ENCODE data around the gene CDX2. TPM values are rescaled to one million over a fixed set of nuclear protein-coding genes. Genes with fewer than 3 reads are reported as not detected.
A peak's percentile ranks its signal among the peaks of the same experiment; 100 is the strongest.

The CDX2 gene
- total RNA-seq, 4 donors from 2014 or later, result 0.17 TPM; not detected in 3

GRCh38 chr13:27923794-27924528 is 45.2 kb downstream of the CDX2 start:
- Histone ChIP-seq H3K9me3 (no peaks in the 10 kb centered on the region), H3K4me1 (peaks cover 25 to 80% (median 55%) of the 10 kb centered on the region in 4 donors), H3K27me3 (peaks cover 4 to 100% (median 86%) of the 10 kb centered on the region in 4 donors), H3K27ac (replicated peaks in 1 of 4) (no peak overlapping the region), H3K4me3 (no peak overlapping the region), H3K36me3 (no peaks in the 10 kb centered on the region)
- intact Hi-C loops (cut with DNase I), result no loop called here
- WGBS, result 3% methylated on average over 18 of the region's 48 CpGs
- TF ChIP-seq POLR2AphosphoS5 (IDR thresholded peaks at IDR 0.05), result no peak
- TF ChIP-seq EP300 (IDR thresholded peaks at IDR 0.05), result no peak
- no peak for TF ChIP-seq CTCF (IDR thresholded peaks at IDR 0.05)
- TF ChIP-seq POLR2A (IDR thresholded peaks at IDR 0.05; ENCODE audit: low read depth), result no peak
- no peak for DNase-seq (ENCODE audit: extremely low spot score)

GRCh38 chr13:27922883-27923612 is 46.1 kb downstream of the CDX2 start:
- H3K27ac ChIP-seq (replicated peaks in 1 of 4), result no peak overlapping the region
- intact Hi-C loops (cut with DNase I), result no loop called here
- TF ChIP-seq POLR2AphosphoS5 (IDR thresholded peaks at IDR 0.05) (no peak), POLR2A (IDR thresholded peaks at IDR 0.05; ENCODE audit: low read depth) (no peak), EP300 (IDR thresholded peaks at IDR 0.05) (no peak), CTCF (IDR thresholded peaks at IDR 0.05) (no peak)
- no peak for DNase-seq (ENCODE audit: extremely low spot score)
- H3K27me3 ChIP-seq, result peaks cover 4 to 100% (median 87%) of the 10 kb centered on the region in 4 donors
- 7% methylated on average over 16 of the region's 24 CpGs for WGBS
- no peak overlapping the region for H3K4me3 ChIP-seq
- no peaks in the 10 kb centered on the region for H3K9me3 ChIP-seq
- H3K36me3 ChIP-seq, result no peaks in the 10 kb centered on the region
- H3K4me1 ChIP-seq, result peaks cover 25 to 79% (median 59%) of the 10 kb centered on the region in 4 donors

- DNase-seq (ENCODE audit: extremely low spot score), result no peak
- H3K9me3 ChIP-seq, result no peaks in the 10 kb centered on the region
- peaks cover 25 to 80% (median 60%) of the 10 kb centered on the region in 4 donors for H3K4me1 ChIP-seq
- TF ChIP-seq POLR2AphosphoS5 (IDR thresholded peaks at IDR 0.05), result no peak
- no peak for TF ChIP-seq EP300 (IDR thresholded peaks at IDR 0.05)
- no peak for TF ChIP-seq POLR2A (IDR thresholded peaks at IDR 0.05; ENCODE audit: low read depth)
- no peaks in the 10 kb centered on the region for H3K36me3 ChIP-seq
- H3K27me3 ChIP-seq, result peaks cover 4 to 100% (median 88%) of the 10 kb centered on the region in 4 donors
- H3K27ac ChIP-seq (replicated peaks in 1 of 4), result no peak overlapping the region
- intact Hi-C loops (cut with DNase I), result no loop called here
- no peak overlapping the region for H3K4me3 ChIP-seq
- 4% methylated on average over 32 of the region's 39 CpGs for WGBS
Observed at GRCh38 chr13:27921961-27922882, 46.9 kb downstream of the CDX2 start.

- H3K4me1 ChIP-seq, result peaks cover 25 to 77% (median 62%) of the 10 kb centered on the region in 4 donors
- 9% methylated on average over 4 of the region's 41 CpGs for WGBS
- H3K27me3 ChIP-seq, result peaks cover 4 to 100% (median 86%) of the 10 kb centered on the region in 4 donors
- no peak for DNase-seq (ENCODE audit: extremely low spot score)
- TF ChIP-seq POLR2AphosphoS5 (IDR thresholded peaks at IDR 0.05) (no peak), POLR2A (IDR thresholded peaks at IDR 0.05; ENCODE audit: low read depth) (no peak), EP300 (IDR thresholded peaks at IDR 0.05) (no peak), CTCF (IDR thresholded peaks at IDR 0.05) (no peak)
- H3K9me3 ChIP-seq, result no peaks in the 10 kb centered on the region
- H3K36me3 ChIP-seq, result no peaks in the 10 kb centered on the region
- no peak overlapping the region for H3K27ac ChIP-seq (replicated peaks in 1 of 4)
- peak overlapping the region; percentile 41 to 55 (median 50) for H3K4me3 ChIP-seq
- intact Hi-C loops (cut with DNase I), result no loop called here
Observed at GRCh38 chr13:27921421-27921960, 47.6 kb downstream of the CDX2 start.

All from esophagus muscularis mucosa (tissue), 4 donors.